Measurements from ENCODE around the gene CCSER1.
"Not testable (repeated sequence)": the region's sequence is repeated elsewhere in the genome, so short reads cannot be mapped to it uniquely, and the experiment has no call there.

Gene CCSER1

GRCh38 chr4:90290345-90290744 lies 163.2 kb downstream of the CCSER1 start:
- no peak for DNase-seq (ENCODE audit: low read depth in 1 of 2, low spot score in 1 of 2)

GRCh38 chr4:90292438-90292837 lies 165.2 kb downstream of the CCSER1 start:
- DNase-seq (ENCODE audit: low read depth in 1 of 2, low spot score in 1 of 2) = no peak

- no peak for DNase-seq (ENCODE audit: low read depth in 1 of 2, low spot score in 1 of 2)
Observed at GRCh38 chr4:90293320-90293719, 166.1 kb downstream of the CCSER1 start.

- DNase-seq (ENCODE audit: low read depth in 1 of 2, low spot score in 1 of 2) = no peak
Observed at GRCh38 chr4:90299373-90299772, 172.2 kb downstream of the CCSER1 start.

- DNase-seq (ENCODE audit: low read depth in 1 of 2, low spot score in 1 of 2) = no peak
Observed at GRCh38 chr4:90306810-90307209, 179.6 kb downstream of the CCSER1 start.

GRCh38 chr4:90317140-90317539 lies 189.9 kb downstream of the CCSER1 start:
- not testable (repeated sequence) for DNase-seq (ENCODE audit: low read depth in 1 of 2, low spot score in 1 of 2)

GRCh38 chr4:90317785-90318184 lies 190.6 kb downstream of the CCSER1 start:
- no peak for DNase-seq (ENCODE audit: low read depth in 1 of 2, low spot score in 1 of 2)

GRCh38 chr4:90318193-90318592 lies 191.0 kb downstream of the CCSER1 start:
- no peak for DNase-seq (ENCODE audit: low read depth in 1 of 2, low spot score in 1 of 2)

GRCh38 chr4:90328558-90328957 lies 201.4 kb downstream of the CCSER1 start:
- no peak for DNase-seq (ENCODE audit: low read depth in 1 of 2, low spot score in 1 of 2)

- DNase-seq (ENCODE audit: low read depth in 1 of 2, low spot score in 1 of 2) = no peak
Observed at GRCh38 chr4:90330546-90330945, 203.4 kb downstream of the CCSER1 start.

GRCh38 chr4:90345549-90346215 lies 218.5 kb downstream of the CCSER1 start:
- DNase-seq (ENCODE audit: low read depth in 1 of 2, low spot score in 1 of 2) = no peak

GRCh38 chr4:90349636-90350035 lies 222.4 kb downstream of the CCSER1 start:
- no peak for DNase-seq (ENCODE audit: low read depth in 1 of 2, low spot score in 1 of 2)

GRCh38 chr4:90357117-90357710 lies 230.0 kb downstream of the CCSER1 start:
- no peak for DNase-seq (ENCODE audit: low read depth in 1 of 2, low spot score in 1 of 2)

GRCh38 chr4:90375081-90375480 lies 247.9 kb downstream of the CCSER1 start:
- DNase-seq (ENCODE audit: low read depth in 1 of 2, low spot score in 1 of 2) = no peak

- no peak for DNase-seq (ENCODE audit: low read depth in 1 of 2, low spot score in 1 of 2)
Observed at GRCh38 chr4:90393215-90393614, 266.0 kb downstream of the CCSER1 start.

GRCh38 chr4:90403781-90404180 lies 276.6 kb downstream of the CCSER1 start:
- DNase-seq (ENCODE audit: low read depth in 1 of 2, low spot score in 1 of 2) = no peak

GRCh38 chr4:90407897-90408296 lies 280.7 kb downstream of the CCSER1 start:
- DNase-seq (ENCODE audit: low read depth in 1 of 2, low spot score in 1 of 2) = not testable (repeated sequence)

GRCh38 chr4:90412786-90413185 lies 285.6 kb downstream of the CCSER1 start:
- DNase-seq (ENCODE audit: low read depth in 1 of 2, low spot score in 1 of 2) = not testable (repeated sequence)

GRCh38 chr4:90415116-90415515 lies 287.9 kb downstream of the CCSER1 start:
- DNase-seq (ENCODE audit: low read depth in 1 of 2, low spot score in 1 of 2) = no peak

- DNase-seq (ENCODE audit: low read depth in 1 of 2, low spot score in 1 of 2) = no peak
Observed at GRCh38 chr4:90419124-90419711, 292.0 kb downstream of the CCSER1 start.

- no peak for DNase-seq (ENCODE audit: low read depth in 1 of 2, low spot score in 1 of 2)
Observed at GRCh38 chr4:90421161-90421560, 294.0 kb downstream of the CCSER1 start.

- no peak for DNase-seq (ENCODE audit: low read depth in 1 of 2, low spot score in 1 of 2)
Observed at GRCh38 chr4:90425893-90426292, 298.7 kb downstream of the CCSER1 start.

GRCh38 chr4:90438522-90438921 lies 311.3 kb downstream of the CCSER1 start:
- no peak for DNase-seq (ENCODE audit: low read depth in 1 of 2, low spot score in 1 of 2)

All from activated CD4-positive, alpha-beta T cell treated with anti-CD3 and anti-CD28 coated beads, Interleukin-2, amount 50 U/mL, for 24 hours (primary cell).